Astrocyte (in vitro differentiated cells and primary cell): ENCODE measurements around the gene PHF14.

Experiments
- EZH2 ChIP-seq: IDR thresholded peaks from 2 replicates; pipeline ENCODE4 v1.6.1; 2012; ENCODE audit warnings: mild to moderate bottlenecking, low read length, inconsistent platforms; ENCODE audit not compliant: insufficient read depth
- TF ChIP-seq, protein P1 (sequence below): IDR thresholded peaks from 2 replicates; pipeline ENCODE4 v1.5.1; 2011; ENCODE audit warnings: low read depth, mild to moderate bottlenecking, inconsistent platforms, low read length, moderate library complexity; ENCODE audit not compliant: insufficient read depth

- TF ChIP-seq, protein P1, sequence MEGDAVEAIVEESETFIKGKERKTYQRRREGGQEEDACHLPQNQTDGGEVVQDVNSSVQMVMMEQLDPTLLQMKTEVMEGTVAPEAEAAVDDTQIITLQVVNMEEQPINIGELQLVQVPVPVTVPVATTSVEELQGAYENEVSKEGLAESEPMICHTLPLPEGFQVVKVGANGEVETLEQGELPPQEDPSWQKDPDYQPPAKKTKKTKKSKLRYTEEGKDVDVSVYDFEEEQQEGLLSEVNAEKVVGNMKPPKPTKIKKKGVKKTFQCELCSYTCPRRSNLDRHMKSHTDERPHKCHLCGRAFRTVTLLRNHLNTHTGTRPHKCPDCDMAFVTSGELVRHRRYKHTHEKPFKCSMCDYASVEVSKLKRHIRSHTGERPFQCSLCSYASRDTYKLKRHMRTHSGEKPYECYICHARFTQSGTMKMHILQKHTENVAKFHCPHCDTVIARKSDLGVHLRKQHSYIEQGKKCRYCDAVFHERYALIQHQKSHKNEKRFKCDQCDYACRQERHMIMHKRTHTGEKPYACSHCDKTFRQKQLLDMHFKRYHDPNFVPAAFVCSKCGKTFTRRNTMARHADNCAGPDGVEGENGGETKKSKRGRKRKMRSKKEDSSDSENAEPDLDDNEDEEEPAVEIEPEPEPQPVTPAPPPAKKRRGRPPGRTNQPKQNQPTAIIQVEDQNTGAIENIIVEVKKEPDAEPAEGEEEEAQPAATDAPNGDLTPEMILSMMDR, result no peak
- TF ChIP-seq EZH2, result no peak
Observed at GRCh38 chr7:11181590-11181989, 207.9 kb downstream of the PHF14 start.
